WTC11 (cell line): ENCODE measurements around the gene AQP12B. TPM values are rescaled to one million over a fixed set of nuclear protein-coding genes. Genes with fewer than 3 reads are reported as not detected.

Experiments used
- ATAC-seq: fragments of 200-7000 bp; cut with Tn5 transposase; 2 replicates; pipeline ENCODE4 v1.10.0; 2021; ENCODE audit warnings: mild to moderate bottlenecking, moderate library complexity
- CTCF ChIA-PET: fragments of 300-600 bp; sonication (Branson Sonifier 250); formaldehyde crosslinking; loops from one replicate; lab custom pipeline; 2021; ENCODE audit warnings: antibody characterized with exemption; lab: Charles Lee
- POLR2A ChIA-PET: fragments of 350-600 bp; sonication (Branson Sonifier 250); formaldehyde crosslinking; loops from one replicate; lab custom pipeline; 2021; ENCODE audit warnings: antibody characterized with exemption; lab: Charles Lee
- DNase-seq: peaks from one replicate; pipeline ENCODE4 v3.0.0; 2021; ENCODE audit warnings: low spot score
- H3K27ac Mint-ChIP-seq: 2 replicates; pipeline ENCODE4 v1.8.0; 2021; ENCODE audit warnings: mixed read lengths
- H3K27me3 Mint-ChIP-seq: 2 replicates; pipeline ENCODE4 v1.8.0; 2021; ENCODE audit warnings: low read depth, mild to moderate bottlenecking, moderate library complexity, mixed read lengths
- H3K36me3 Mint-ChIP-seq: 2 replicates; pipeline ENCODE4 v1.8.0; 2021; ENCODE audit warnings: mixed read lengths
- H3K4me1 Mint-ChIP-seq: 2 replicates; pipeline ENCODE4 v1.8.0; 2022; ENCODE audit warnings: mixed read lengths
- H3K4me3 Mint-ChIP-seq: 2 replicates; pipeline ENCODE4 v1.8.0; 2021; ENCODE audit warnings: mild to moderate bottlenecking, moderate library complexity, mixed read lengths
- H3K9me3 Mint-ChIP-seq: 2 replicates; pipeline ENCODE4 v1.8.0; 2021; ENCODE audit warnings: mixed read lengths
- AFF4 ChIP-seq: sonication (generic); formaldehyde crosslinking; IDR thresholded peaks from 2 replicates; pipeline ENCODE4 v1.8.1; 2023; ENCODE audit warnings: mild to moderate bottlenecking, missing genetic modification reagents, borderline replicate concordance
- ARID4B ChIP-seq: sonication (generic); formaldehyde crosslinking; IDR thresholded peaks from 2 replicates; pipeline ENCODE4 v1.8.0; 2023; ENCODE audit warnings: missing genetic modification reagents, mild to moderate bottlenecking, borderline replicate concordance
- ERG ChIP-seq: fragments of 250-450 bp; sonication (Bioruptor Pico); IDR thresholded peaks from 2 replicates; pipeline ENCODE4 v1.8.0; 2021; ENCODE audit warnings: mild to moderate bottlenecking
- FOXP4 ChIP-seq: sonication (generic); formaldehyde crosslinking; IDR thresholded peaks from 2 replicates; pipeline ENCODE4 v1.8.0; 2022; ENCODE audit warnings: mild to moderate bottlenecking, missing genetic modification reagents
- GTF2I ChIP-seq: fragments of 250-450 bp; sonication (Bioruptor Pico); conservative IDR thresholded peaks from 2 replicates; pipeline ENCODE4 v1.4.0; 2021; ENCODE audit warnings: mild to moderate bottlenecking
- JUN ChIP-seq: sonication (generic); formaldehyde crosslinking; IDR thresholded peaks from 2 replicates; pipeline ENCODE4 v1.8.0; 2023; ENCODE audit warnings: mild to moderate bottlenecking, missing genetic modification reagents
- KAT7 ChIP-seq: sonication (generic); formaldehyde crosslinking; IDR thresholded peaks from 2 replicates; pipeline ENCODE4 v1.8.1; 2023; ENCODE audit warnings: missing genetic modification reagents, mild to moderate bottlenecking, borderline replicate concordance
- MXD4 ChIP-seq: fragments of 250-450 bp; sonication (Bioruptor Pico); IDR thresholded peaks from 2 replicates; pipeline ENCODE4 v1.8.0; 2021; ENCODE audit warnings: mild to moderate bottlenecking, moderate library complexity, borderline replicate concordance
- SOX15 ChIP-seq: fragments of 250-450 bp; sonication (Bioruptor Pico); IDR thresholded peaks from 2 replicates; pipeline ENCODE4 v1.9.0; 2021; ENCODE audit warnings: mild to moderate bottlenecking
- SP1 ChIP-seq: sonication (generic); formaldehyde crosslinking; conservative IDR thresholded peaks from 2 replicates; pipeline ENCODE4 v1.8.1; 2022; ENCODE audit warnings: missing genetic modification reagents
- USF1 ChIP-seq: sonication (generic); formaldehyde crosslinking; IDR thresholded peaks from 2 replicates; pipeline ENCODE4 v1.8.0; 2022; ENCODE audit warnings: mild to moderate bottlenecking, missing genetic modification reagents
- ZBTB21 ChIP-seq: sonication (generic); formaldehyde crosslinking; IDR thresholded peaks from 2 replicates; pipeline ENCODE4 v1.8.1; 2023; ENCODE audit warnings: mild to moderate bottlenecking, missing genetic modification reagents, borderline replicate concordance
- ZNF512 ChIP-seq: sonication (generic); formaldehyde crosslinking; IDR thresholded peaks from 2 replicates; pipeline ENCODE4 v1.8.1; 2022; ENCODE audit warnings: missing genetic modification reagents, borderline replicate concordance
- total RNA-seq: library from RNA; stranded (reverse); gene quantifications from 3 replicates; pipeline ENCODE4 v1.2.3, GENCODE V29; 2021

Gene AQP12B
- total RNA-seq, 1 experiment from 2014 or later: not detected

GRCh38 chr2:240717681-240718581 is 35.2 kb upstream of the AQP12B start (continued):
- TF ChIP-seq GTF2I (CRISPR knock-in tag) (no peak), ZNF512 (CRISPR knock-in tag) (no peak), ERG (CRISPR knock-in tag) (no peak), MXD4 (no peak), FOXP4 (no peak)

- Mint-ChIP-seq H3K36me3 (peaks cover 14% of the 10 kb centered on the region; the same call in 1 of the 2 replicates), H3K4me1 (no peaks in the 10 kb centered on the region), H3K27me3 (no peaks in the 10 kb centered on the region), H3K27ac (no peak overlapping the region), H3K4me3 (no peak overlapping the region), H3K9me3 (no peaks in the 10 kb centered on the region)
- POLR2A ChIA-PET: no interaction called here
- TF ChIP-seq KAT7 (CRISPR knock-in tag): no peak
- no peak for TF ChIP-seq USF1
- no peak for TF ChIP-seq FOXP4
- no peak for TF ChIP-seq SP1 (CRISPR knock-in tag)
- no peak for TF ChIP-seq ARID4B (CRISPR knock-in tag)
- TF ChIP-seq ZBTB21: no peak
- no peak for TF ChIP-seq SOX15 (CRISPR knock-in tag)
- TF ChIP-seq AFF4 (CRISPR knock-in tag): no peak
- no peak for TF ChIP-seq JUN (CRISPR knock-in tag)
- no peak for TF ChIP-seq MXD4
- DNase-seq (no peak), ATAC-seq (no peak)
- CTCF ChIA-PET: no interaction called here
Observed at GRCh38 chr2:240717181-240717641, 34.5 kb upstream of the AQP12B start.
